Effector memory CD4-positive, alpha-beta T cell (primary cell): Measurements from ENCODE around the gene SMIM45.

ENCODE experiments used
- DNase-seq, 3 donors: peaks; one replicate each; pipeline ENCODE4 v3.0.0-alpha.2; 2020
- H3K27ac ChIP-seq: 2 replicates; pipeline ENCODE4 v1.7.0; 2013; ENCODE audit warnings: mild to moderate bottlenecking, low read length, moderate library complexity; ENCODE audit not compliant: insufficient read depth, poor library complexity, severe bottlenecking
- H3K27me3 ChIP-seq: replicated peaks from 2 replicates; pipeline ENCODE4 v1.7.0; 2013; ENCODE audit warnings: mild to moderate bottlenecking, low read length; ENCODE audit not compliant: insufficient read depth, control insufficient read depth, poor library complexity, severe bottlenecking
- H3K36me3 ChIP-seq: 2 replicates; pipeline ENCODE4 v1.7.0; 2013; ENCODE audit warnings: mild to moderate bottlenecking, low read length, moderate library complexity; ENCODE audit not compliant: control insufficient read depth, insufficient read depth
- H3K4me1 ChIP-seq: 2 replicates; pipeline ENCODE4 v1.7.0; 2013; ENCODE audit warnings: low read length, mild to moderate bottlenecking; ENCODE audit not compliant: control insufficient read depth, insufficient read depth, poor library complexity, severe bottlenecking
- H3K4me3 ChIP-seq: 2 replicates; pipeline ENCODE4 v1.7.0; 2013; ENCODE audit warnings: low read length, low read depth, mild to moderate bottlenecking; ENCODE audit not compliant: insufficient read depth, poor library complexity, severe bottlenecking
- H3K9me3 ChIP-seq: 2 replicates; pipeline ENCODE4 v1.7.0; 2013; ENCODE audit warnings: mild to moderate bottlenecking, low read length, moderate library complexity; ENCODE audit not compliant: control insufficient read depth

SMIM45 gene

DNA sequence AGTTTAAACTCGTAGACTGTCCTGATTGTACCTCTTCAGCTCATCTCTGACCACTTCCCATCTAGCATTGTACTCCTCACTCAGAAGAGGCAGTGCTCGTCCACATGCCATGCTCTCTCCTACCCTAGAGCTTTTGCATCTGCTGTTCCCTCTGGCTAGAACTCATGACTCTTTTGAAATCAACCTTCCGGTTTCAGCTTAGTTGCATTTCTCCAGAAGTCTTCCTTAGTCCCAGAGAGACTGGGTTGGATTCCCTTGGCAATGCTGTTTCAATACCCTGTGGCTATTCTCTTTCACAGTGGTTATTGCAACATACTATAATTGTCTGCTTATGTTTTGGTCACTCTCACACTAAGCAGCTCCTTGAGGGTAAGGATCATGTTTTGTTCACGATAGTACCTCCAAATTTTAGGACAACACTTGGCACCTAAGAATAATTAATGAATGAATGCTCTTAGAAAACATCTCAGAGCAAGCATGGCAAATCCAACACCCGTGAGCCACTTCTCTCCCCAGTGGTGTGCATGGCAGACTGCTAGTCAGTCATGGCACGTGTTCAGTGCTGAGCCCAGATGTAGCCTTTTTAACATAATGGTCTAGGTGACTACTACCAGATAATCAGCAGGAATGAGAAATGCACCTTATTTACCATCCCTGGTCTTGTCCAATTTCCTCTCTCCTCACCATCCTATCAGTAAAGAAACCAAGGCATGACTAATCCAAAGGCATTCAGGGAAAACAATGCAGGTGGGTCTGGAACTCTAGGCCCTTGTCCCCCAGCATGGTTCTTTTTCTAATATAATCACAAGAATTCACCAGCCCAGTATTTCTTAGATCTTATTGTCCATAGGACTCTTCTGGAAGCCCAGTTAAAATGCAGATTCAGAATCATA, 31.8 kb downstream of the SMIM45 start:
- no peaks in the 10 kb centered on the region for H3K4me1 ChIP-seq
- no peaks in the 10 kb centered on the region for H3K36me3 ChIP-seq
- DNase-seq: no peak
- H3K9me3 ChIP-seq: no peaks in the 10 kb centered on the region
- H3K27ac ChIP-seq: no peak overlapping the region
- H3K4me3 ChIP-seq: no peak overlapping the region
- H3K27me3 ChIP-seq: no peaks in the 10 kb centered on the region

DNA sequence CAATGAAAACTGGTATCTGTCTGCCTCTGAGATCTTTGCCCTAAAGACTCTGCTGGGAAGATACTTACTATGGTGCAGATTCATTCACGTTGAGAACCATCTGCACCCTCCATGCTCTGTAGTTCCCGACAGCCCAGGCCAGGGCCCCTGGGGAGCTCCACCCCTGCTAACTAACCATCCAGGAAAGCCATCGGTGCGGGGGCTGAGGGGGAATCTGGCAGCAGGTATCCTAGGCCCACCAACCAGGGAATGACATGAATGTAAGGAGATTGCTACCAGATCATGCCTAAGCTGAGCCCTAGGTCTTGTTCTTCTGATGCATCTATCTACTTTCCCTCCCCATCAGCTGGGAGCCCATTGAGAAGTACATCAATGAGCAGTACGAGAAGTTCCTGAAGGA, 35.3 kb downstream of the SMIM45 start:
- Histone ChIP-seq H3K4me3 (no peak overlapping the region), H3K4me1 (no peaks in the 10 kb centered on the region), H3K36me3 (no peaks in the 10 kb centered on the region), H3K27me3 (no peaks in the 10 kb centered on the region), H3K9me3 (no peaks in the 10 kb centered on the region), H3K27ac (no peak overlapping the region)
- no peak for DNase-seq

DNA sequence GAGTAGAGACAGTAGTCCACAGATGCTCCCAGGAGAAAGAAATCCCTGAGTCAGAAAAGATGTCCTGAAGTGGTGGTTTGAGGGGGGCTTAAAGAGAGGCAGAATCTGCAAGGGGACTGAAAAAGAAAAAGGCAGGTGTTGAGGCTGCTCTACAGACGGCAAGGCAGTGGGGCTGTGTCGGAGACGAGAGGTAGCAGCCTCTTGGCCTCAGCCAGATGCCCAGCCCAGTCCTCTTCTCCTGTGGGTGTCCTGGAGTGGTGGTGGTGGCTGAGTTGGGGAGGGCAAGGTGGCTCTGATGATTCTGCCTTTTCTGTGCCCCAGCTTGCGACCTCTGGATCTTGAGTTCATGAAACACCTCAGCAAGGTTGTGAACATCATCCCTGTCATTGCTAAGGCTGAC, 37.3 kb downstream of the SMIM45 start:
- no peaks in the 10 kb centered on the region for H3K36me3 ChIP-seq
- H3K27me3 ChIP-seq: no peaks in the 10 kb centered on the region
- no peak overlapping the region for H3K4me3 ChIP-seq
- H3K4me1 ChIP-seq: no peaks in the 10 kb centered on the region
- H3K27ac ChIP-seq: no peak overlapping the region
- H3K9me3 ChIP-seq: no peaks in the 10 kb centered on the region
- DNase-seq: no peak

DNA sequence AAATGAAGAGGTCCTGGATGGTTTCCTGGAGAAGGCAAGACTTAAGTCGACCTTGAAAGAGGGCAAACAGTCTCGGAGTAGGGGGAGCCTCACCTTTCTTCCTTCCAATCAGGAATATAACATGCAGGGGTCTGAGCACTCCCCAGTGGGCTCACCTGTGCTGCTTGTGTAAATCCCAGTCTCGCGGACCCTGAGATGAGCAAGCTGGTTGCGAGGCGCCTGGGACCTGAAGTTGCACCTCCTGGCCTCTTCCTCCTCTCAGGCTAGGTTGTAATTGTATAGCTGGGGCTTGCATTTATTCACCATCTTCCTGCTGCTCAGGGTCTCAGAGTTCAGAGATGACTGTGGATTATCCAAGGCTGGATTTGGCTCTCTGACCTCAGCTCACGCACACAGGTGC, 39.2 kb downstream of the SMIM45 start:
- H3K4me3 ChIP-seq: no peak overlapping the region
- no peaks in the 10 kb centered on the region for H3K4me1 ChIP-seq
- no peaks in the 10 kb centered on the region for H3K27me3 ChIP-seq
- DNase-seq: no peak
- H3K27ac ChIP-seq: no peak overlapping the region
- no peaks in the 10 kb centered on the region for H3K36me3 ChIP-seq
- H3K9me3 ChIP-seq: no peaks in the 10 kb centered on the region

DNA sequence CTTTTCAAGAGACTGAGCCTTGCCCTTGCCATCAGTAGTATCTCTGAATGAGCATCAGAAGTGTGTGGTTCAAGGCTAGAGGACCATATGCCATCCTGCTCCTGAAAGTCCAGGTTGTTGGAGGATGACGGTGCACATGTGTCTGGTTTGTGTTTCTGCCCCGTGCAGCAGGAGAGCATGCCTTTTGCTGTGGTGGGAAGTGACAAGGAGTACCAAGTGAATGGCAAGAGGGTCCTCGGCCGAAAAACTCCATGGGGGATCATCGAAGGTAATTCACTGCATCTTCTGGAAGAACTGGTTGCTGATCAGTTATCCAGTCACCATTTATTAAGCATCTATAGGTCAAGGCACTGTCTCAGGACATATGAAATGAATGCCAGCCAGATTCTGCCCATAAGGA, 40.5 kb downstream of the SMIM45 start:
- Histone ChIP-seq H3K9me3 (no peaks in the 10 kb centered on the region), H3K27ac (no peak overlapping the region), H3K4me3 (no peak overlapping the region), H3K36me3 (no peaks in the 10 kb centered on the region), H3K27me3 (no peaks in the 10 kb centered on the region), H3K4me1 (no peaks in the 10 kb centered on the region)
- no peak for DNase-seq

DNA sequence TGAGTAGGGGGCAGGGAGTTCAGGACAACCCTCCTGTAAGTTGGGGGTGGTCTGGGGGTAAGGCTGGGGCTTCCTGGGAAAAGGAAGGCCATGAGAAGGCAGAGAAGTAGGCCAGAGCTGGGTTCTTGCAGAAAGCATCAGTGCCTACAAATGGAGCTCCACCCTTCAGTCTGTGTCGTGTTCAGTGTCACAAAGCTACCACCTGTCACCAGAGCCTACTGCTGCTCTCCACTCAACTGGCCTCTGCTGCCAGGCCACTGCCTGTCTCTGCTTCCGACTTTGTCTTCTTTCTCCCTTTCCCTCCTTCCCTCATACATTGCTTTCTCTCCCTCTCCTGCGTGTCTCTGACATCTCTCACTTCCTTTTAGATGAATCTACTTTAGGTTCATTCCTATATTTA, 43.3 kb downstream of the SMIM45 start:
- Histone ChIP-seq H3K9me3 (no peaks in the 10 kb centered on the region), H3K4me3 (no peak overlapping the region), H3K4me1 (no peaks in the 10 kb centered on the region), H3K27me3 (no peaks in the 10 kb centered on the region), H3K36me3 (no peaks in the 10 kb centered on the region), H3K27ac (no peak overlapping the region)
- no peak for DNase-seq

DNA sequence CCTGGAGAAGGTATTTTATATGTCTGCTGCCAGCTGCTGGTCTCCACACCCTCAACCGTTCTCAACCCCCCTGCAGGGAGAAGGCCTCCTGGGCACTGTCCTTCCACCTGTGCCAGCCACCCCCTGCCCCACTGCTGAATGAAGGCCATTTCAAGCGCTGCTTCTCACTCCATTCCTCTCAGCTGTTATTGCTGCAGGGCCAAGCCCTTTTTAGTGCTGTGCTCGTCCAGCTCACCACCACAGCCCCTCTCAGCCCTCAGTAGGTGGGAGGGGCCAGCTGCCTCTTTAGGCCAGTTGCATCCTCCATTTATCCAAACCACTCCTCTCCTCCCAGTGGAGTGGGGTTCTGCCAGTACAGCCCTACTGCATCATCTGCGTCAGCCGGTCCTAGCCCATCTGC, 44.9 kb downstream of the SMIM45 start:
- DNase-seq: no peak
- H3K27ac ChIP-seq: no peak overlapping the region
- H3K27me3 ChIP-seq: no peaks in the 10 kb centered on the region
- no peaks in the 10 kb centered on the region for H3K9me3 ChIP-seq
- H3K4me3 ChIP-seq: no peak overlapping the region
- H3K36me3 ChIP-seq: no peaks in the 10 kb centered on the region
- H3K4me1 ChIP-seq: no peaks in the 10 kb centered on the region

DNA sequence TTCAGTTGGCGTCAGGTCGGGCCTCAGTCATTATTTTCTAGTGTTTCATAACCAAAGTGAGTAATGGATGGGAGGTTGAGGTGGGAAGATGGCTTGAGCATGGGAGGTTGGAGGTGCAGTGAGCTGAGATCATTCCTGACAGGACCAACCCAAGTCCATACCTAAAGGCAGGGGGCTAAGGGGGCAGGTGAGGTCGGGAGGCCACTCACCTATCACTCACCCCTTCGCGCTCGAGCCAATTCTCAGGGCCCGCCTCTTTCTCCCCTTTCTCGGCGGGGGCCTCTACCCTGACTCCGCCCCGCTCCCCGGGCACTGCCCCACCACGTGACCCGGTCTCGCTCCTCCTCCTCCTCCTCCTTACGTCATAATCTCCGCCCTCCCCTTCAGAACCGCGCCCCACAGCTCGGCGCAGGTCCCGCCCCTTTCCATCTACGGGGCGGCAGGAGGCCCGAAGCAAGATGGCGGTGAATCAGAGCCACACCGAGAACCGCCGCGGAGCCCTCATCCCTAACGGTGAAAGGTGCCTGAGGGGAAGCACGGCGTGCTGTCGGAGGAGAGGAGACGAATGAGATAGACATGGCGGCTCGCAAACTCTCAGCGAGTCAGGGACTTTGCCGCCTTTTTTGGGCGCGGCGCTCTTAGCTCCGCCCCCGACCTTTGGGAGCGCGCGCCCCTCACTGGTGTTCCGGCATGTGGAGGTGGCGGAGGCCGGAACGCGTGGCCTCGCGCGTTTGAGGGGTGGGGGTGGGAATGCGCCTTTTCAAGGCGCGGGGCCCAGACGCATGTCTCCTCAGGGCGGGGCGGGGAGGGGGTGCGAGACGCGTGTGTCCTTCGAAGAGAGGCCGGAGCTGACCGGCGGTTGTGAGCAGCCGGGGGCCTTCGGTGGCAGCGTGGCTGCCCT, 46.7 kb downstream of the SMIM45 start, which contains the start of gene WBP2NL:
WBP2NL (plus strand) TSS at position 428 of the 901 bp plus-strand sequence; CDS start at position 459, 31 bp downstream.
- peak; percentile 79 to 88 (median 79) for DNase-seq
- Histone ChIP-seq H3K4me3 (peak within 1 kb of the TSS; percentile 56), H3K27ac (peak within 1 kb of the TSS; percentile 50), H3K36me3 (no peaks in the 10 kb centered on the region), H3K27me3 (no peaks in the 10 kb centered on the region), H3K4me1 (no peaks in the 10 kb centered on the region), H3K9me3 (no peaks in the 10 kb centered on the region)

DNA sequence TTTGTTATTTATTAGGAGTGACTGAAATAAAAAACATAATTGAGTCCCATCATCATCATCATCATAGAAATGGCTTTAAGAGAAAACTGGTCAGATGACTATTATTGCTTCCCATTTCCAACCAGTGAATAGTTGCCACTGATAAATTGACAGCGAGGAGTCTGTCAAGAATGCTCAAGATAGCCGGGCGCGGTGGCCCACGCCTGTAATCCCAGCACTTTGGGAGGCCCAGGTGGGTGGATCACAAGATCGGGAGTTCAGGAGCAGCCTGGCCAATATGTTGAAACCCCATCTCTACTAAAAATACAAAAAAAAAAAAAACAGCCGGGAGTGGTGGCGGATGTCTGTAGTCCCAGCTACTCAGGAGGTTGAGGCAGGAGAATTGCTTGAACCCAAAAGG, 48.5 kb downstream of the SMIM45 start:
- Histone ChIP-seq H3K4me1 (no peaks in the 10 kb centered on the region), H3K36me3 (no peaks in the 10 kb centered on the region), H3K9me3 (no peaks in the 10 kb centered on the region), H3K27ac (no peak overlapping the region), H3K27me3 (no peaks in the 10 kb centered on the region), H3K4me3 (no peak overlapping the region)
- DNase-seq: no peak

DNA sequence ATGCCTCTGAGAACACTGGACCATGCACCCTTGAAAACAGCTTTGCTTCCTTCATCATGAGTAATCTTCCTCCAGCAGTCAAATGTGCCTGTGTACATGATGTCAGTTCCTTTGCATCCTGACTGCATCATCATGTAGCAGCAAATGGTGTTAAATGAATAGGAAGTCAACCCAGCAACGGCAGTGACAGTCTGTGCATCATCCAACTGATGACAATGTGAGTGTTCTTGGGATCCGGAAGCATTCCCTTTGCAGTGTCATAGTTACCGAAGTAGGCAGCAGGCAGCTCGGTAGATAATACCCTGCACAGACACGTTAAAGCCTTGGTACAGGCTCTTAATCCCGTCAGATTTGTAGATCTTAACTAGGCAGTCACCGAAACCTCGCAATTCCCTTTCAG, 49.2 kb downstream of the SMIM45 start:
- H3K27ac ChIP-seq: no peak overlapping the region
- H3K9me3 ChIP-seq: no peaks in the 10 kb centered on the region
- no peaks in the 10 kb centered on the region for H3K36me3 ChIP-seq
- no peaks in the 10 kb centered on the region for H3K4me1 ChIP-seq
- H3K4me3 ChIP-seq: no peak overlapping the region
- no peak for DNase-seq
- no peaks in the 10 kb centered on the region for H3K27me3 ChIP-seq
